ENCODE measurements around the gene TTLL7.

DNA sequence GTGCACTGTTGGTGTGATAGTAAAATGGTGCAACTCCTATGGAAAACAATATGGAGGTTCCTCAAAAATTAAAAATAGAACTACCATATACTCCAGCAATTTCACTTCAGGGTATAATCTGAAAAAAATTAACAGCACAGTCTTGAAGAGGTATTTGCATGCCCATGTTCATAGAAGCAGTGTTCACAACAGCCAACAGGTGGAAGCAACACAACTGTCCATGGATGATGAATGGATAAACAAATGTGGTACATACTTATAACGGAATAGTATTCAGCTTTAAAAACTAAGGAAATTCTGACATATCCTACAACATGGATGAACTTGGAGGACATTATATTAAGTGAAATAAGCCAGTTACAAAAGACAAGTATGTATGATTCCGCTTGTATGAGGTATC lies 8.2 kb downstream of the TTLL7 start:
- TF ChIP-seq EP300 (conservative IDR thresholded peaks at IDR 0.05; ENCODE audit: poor library complexity, severe bottlenecking) (no peak), CTCF (IDR thresholded peaks at IDR 0.05; ENCODE audit: poor library complexity, severe bottlenecking) (no peak), EZH2 (IDR thresholded peaks at IDR 0.05; ENCODE audit: borderline replicate concordance, insufficient read depth, low read length, poor library complexity, severe bottlenecking) (no peak), SMC3 (conservative IDR thresholded peaks at IDR 0.05; ENCODE audit: poor library complexity) (no peak), RAD21 (conservative IDR thresholded peaks at IDR 0.05) (no peak)
